GM19238 (cell line): Measurements from ENCODE around the gene THSD1.
"Not testable (repeated sequence)": the region's sequence is repeated elsewhere in the genome, so short reads cannot be mapped to it uniquely, and the experiment has no call there.

Source experiments
- DNase-seq: peaks from one replicate; pipeline ENCODE4 v3.0.0; 2011; ENCODE audit warnings: low spot score; ENCODE audit not compliant: insufficient read length

The THSD1 gene

DNA sequence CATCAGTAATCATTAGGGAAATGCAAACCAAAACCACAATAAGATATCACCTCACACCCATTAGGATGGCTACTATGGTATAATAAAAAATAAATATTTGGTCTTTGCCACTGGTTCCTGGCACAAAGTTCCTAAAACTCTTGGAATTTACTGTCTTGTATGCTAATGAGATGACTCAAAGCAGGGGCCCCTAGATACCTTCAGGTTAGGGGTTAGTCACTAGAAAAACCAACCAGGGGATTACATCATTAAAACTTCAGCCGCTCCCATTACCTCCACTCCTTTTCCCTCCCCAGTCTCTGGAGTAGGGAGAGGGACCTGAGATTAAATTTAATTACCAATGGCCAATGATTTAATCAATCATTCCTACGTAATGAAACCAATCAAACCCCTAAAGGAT lies 49.6 kb downstream of the THSD1 start:
- DNase-seq = no peak

- no peak for DNase-seq
Observed at GRCh38 chr13:52353193-52353592, 52.8 kb downstream of the THSD1 start.

GRCh38 chr13:52348983-52349780 lies 56.8 kb downstream of the THSD1 start:
- DNase-seq = no peak

DNA sequence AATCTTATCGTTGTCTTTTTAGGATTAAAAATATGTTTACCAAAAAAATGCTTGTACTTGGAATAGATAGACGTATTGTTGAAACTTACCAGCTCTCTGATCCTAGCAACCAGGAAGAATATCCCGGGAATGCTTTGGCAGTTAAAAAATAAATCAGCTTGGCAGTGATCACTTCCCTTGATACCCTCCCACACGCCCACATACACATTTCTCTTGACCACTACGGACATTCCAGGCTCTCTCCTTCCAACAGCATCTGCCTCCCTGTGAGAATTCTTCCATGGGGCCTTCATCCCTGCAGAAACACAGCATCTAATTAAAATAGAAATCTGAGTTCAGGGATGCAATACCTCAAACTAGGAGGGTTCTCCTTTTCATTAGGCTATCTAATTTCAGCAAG lies 57.9 kb downstream of the THSD1 start:
- DNase-seq = no peak

DNA sequence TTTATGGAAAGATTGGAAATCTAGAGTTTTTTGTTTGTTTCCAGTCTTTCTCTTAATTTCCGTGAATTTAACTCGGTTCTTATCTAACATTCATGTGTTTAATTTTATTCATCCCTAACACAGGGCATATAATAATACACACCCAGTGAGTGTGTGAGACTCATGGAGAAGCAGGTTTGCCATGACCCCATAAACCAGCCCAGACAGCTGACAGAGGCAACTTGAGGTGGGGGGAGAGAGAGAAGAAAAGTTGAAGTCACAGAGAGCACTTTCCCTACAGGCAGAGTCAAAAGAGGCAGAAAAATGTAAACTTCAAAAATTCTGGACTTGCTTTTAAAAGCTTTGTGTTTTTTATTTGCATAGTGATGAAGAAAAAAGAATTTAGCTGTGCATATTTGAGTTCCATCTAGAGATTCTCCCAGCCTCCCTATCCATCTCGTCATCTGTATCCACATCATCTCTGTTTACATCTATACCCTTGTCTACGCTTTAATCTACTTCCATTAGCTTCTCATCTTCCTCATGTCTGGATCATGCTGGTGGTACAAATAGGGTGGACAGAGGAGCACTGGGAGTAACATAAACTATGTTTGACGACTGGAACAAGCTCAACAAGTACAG lies 60.2 kb downstream of the THSD1 start:
- no peak for DNase-seq

DNA sequence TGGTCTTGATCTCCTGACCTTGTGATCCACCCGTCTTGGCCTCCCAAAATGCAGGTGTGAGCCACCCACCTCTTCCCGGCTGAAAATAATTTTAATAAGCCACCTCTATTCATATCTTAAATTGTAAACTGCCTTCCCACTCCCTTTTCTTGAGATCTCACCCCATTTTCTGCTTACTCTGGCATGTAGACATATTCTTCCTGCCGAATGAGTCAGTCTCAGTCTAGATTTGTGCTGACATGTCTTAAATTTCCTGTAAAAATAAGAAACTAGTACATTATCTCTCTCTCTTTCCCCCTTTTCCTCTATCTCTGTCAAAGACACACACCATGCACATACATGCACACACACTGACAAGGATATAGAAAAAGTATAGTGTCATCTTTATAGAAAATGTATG lies 60.9 kb downstream of the THSD1 start:
- DNase-seq = no peak

DNA sequence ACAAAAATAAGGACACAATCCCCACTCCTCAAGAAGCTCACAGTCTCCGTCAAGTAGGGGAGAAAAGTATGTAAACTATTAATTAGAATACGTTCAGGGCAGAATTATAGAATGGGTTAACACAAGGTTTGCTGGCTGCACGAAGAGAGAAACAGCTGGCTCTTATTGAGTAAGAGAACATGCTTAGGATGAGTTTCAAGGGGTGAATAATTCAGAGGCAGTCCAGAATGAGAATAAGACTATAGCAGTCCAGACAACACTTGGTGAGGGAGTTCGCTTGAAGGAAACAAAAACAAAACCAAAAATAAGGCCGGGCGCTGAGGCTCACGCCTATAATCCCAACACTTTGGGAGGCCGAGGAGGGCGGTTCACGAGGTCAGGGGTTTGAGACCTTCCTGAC lies 61.9 kb downstream of the THSD1 start:
- DNase-seq = no peak

DNA sequence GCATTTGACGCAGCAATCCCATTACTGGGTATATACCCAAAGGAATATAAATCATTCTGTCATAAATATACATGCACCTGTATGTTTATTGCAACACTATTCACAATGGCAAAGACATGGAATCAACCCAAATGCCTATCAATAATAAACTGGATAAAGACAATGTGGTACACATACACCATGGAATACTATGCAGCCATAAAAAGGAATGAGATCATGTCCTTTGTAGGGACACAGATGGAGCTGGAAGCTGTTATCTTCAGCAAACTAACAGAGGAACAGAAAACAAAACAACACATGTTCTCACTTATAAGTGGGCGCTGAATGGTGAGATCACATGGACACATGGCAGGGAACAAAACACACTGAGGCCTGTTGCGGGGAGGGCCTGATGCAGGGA lies 63.8 kb downstream of the THSD1 start:
- DNase-seq = not testable (repeated sequence)

DNA sequence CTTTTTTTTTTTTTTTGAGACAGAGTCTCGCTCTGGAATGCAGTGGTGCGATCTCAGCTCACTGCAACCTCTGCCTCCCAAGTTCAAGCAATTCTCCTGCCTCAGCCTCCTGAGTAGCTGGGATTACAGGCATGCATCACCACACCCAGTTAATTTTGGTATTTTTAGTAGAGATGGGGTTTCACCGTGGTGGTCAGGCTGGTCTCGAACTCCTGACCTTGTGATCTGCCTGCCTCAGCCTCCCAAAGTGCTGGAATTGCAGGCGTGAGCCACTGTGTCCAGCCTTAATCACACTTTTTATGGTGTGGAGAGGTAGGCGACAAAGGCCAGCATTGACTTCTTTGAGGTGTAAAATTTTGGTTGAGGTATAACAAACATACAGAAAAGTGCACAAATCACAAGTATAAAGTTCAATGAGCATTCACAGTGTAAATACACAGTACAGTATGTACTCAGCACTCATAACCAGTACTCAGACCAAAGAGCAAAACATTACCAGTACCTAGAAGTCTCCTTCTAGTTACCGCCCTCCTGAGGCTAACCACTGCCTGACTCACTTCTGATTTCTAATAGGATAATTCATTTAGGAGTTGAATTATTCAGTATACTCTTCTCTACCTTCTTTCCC lies 68.0 kb downstream of the THSD1 start:
- not testable (repeated sequence) for DNase-seq

GRCh38 chr13:52334107-52334506 lies 71.9 kb downstream of the THSD1 start:
- DNase-seq = not testable (repeated sequence)

DNA sequence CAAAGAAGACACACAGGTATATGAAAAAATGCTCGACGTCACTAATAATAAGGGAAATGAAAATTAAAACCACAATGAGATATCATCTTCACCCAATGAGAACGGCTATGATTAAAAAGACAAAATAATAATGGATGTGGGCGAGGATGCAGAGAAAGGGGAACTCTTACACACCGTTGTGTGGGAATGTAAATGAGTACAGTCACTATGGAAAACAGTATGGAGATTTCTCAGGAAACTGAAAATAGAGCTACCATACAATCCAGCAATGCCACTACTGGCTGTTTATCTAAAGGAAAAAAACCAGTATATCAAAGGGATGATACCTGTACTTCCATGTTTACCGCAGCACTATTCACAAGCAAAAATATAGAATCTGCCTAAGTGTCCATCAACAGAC lies 74.1 kb downstream of the THSD1 start:
- DNase-seq = not testable (repeated sequence)
